K562 treated with DMSO at 1 percent for 4 hours (cell line): ENCODE results near the gene PCSK6. TPM values are rescaled to one million over a fixed set of nuclear protein-coding genes. Genes with fewer than 3 reads are reported as not detected.

ENCODE experiments used
- total RNA-seq: library from RNA; unstranded; fragments of 300-600 nt; gene quantifications from 2 replicates; pipeline ENCODE4 v1.2.3, GENCODE V29; 2022; ENCODE audit not compliant: insufficient read depth

The PCSK6 gene
- total RNA-seq: 16.0 and 20.6 TPM in 2 replicates

DNA sequence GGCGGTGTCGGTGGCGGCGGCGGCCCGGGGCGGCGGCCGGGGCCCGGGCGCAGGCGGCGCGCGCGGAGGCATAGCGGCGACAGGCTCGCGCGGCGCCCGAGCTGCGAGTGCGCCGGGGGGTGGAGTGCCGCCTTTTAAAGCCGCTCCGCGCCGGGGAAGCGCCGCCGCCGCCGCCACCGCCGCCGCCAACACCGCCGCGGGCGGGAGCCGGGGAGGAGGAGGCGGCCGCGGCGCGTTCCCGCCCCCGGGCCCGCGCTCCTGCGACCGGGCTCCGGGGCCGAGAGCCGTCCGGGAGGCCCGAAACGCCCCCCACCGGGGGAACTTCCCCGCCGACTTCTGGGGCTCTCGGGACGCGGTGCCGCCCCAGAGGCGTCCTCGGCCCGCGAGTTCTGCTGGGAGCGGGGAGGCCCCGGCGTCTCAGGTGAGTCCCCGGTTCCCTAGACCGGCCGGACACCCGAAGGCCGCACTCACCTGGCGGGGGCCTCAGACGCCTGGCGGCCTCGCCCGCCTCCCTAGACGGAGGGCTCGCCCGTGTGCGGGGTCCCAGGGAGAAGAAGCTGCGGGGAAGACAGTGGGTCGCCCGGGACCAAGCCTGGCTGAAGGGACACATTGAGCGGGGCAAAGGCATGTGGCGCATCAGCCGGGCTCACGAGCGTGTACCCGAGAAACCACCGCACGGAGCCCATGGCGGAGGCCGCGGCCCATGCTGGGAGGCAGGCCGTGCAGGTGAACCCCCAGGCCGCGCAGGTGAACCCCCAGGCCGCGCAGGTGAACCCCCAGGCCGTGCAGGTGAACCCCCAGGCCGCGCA lies at the start of gene PCSK6:
PCSK6 (minus strand) TSS at position 109 of the 809 bp plus-strand sequence; CDS start at position 72, 37 bp downstream.

DNA sequence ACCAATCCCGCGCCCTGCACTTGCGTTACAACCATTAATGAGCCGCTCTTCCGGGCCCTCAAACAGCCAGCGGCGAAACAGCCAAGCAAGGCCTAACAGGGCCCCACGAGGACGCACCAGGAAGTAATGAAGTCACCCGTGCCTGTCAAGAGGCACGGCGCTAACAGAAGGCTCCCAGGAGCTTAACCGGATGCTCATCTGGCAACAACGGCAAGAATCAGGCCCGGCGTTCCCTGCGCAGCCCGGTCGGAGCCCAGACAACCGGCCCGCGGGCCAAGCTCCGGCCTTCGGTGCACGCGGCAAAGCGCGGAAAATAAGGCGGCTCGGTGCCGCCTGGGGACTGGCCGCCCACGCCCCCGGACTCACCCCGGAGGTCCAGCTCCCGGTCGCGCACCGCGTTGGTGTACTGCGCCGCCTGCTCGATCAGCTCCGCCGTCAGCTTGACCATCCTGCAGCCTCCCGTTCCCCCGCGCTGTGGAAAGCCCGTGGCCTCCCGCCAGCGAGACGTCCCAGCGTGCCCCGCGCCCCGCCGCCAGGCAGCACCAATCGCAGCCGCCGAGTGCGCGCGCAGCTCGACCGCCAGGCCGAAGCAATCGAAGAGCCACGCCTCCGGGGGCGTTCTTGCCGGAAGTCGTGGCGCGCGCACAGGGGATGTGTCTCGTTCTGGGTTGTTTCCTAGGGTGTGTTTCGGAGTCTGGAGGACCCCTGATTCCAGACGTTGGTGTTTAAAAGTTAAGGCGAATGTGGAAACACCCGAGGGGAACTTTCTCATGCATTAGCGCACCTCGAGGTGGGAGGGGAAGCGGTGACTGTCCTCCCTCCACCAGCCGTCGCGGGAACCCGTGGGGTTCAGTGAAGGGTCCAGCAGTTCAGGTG lies 194.5 kb downstream of the PCSK6 start, which contains the start of gene SNRPA1:
SNRPA1 (minus strand) TSS at position 518 of the 876 bp plus-strand sequence; CDS start at position 448, 70 bp downstream.

GRCh38 chr15:101277038-101277822 lies 212.3 kb downstream of the PCSK6 start, which contains the start of gene SELENOS:
Gene SELENOS (minus strand): TSS chr15:101277485. CDS start chr15:101277417, 68 bp downstream.

Other genes starting within 250 kb of the PCSK6 start
- 8.9 and 11.4 TPM in 2 replicates for gene CHSY1, start 237.7 kb downstream of the PCSK6 start, total RNA-seq
- gene SELENOS, start 212.2 kb downstream of the PCSK6 start, total RNA-seq: 34.4 and 51.6 TPM in 2 replicates
- gene SNRPA1, start 194.5 kb downstream of the PCSK6 start, total RNA-seq: 97.7 and 111 TPM in 2 replicates
- 30.5 and 31.3 TPM in 2 replicates for gene TM2D3, start 162.7 kb upstream of the PCSK6 start, total RNA-seq
- 5.6 and 7.2 TPM in 2 replicates for gene TARS3, start 234.8 kb upstream of the PCSK6 start, total RNA-seq